SU-DHL-6 (cell line): ENCODE data around the gene OSGIN1.

Experiments
- EZH2phosphoT487 ChIP-seq: fragments of 200-600 bp; sonication (generic), shearing (Covaris generic); conservative IDR thresholded peaks from 2 replicates; pipeline ENCODE4 v1.6.1; 2018; ENCODE audit warnings: mild to moderate bottlenecking, antibody characterized with exemption, low read length, moderate library complexity, mixed read lengths
- TF ChIP-seq, protein P1 (sequence below): fragments of 200-600 bp; sonication (generic); IDR thresholded peaks from one replicate; pipeline ENCODE4 v1.5.1; 2017; ENCODE audit warnings: antibody characterized with exemption, mild to moderate bottlenecking, low read length, moderate library complexity; ENCODE audit not compliant: insufficient read depth, poor library complexity, severe bottlenecking

GRCh38 chr16:83964684-83965443 lies 11.8 kb downstream of the OSGIN1 start:
- TF ChIP-seq, protein P1, sequence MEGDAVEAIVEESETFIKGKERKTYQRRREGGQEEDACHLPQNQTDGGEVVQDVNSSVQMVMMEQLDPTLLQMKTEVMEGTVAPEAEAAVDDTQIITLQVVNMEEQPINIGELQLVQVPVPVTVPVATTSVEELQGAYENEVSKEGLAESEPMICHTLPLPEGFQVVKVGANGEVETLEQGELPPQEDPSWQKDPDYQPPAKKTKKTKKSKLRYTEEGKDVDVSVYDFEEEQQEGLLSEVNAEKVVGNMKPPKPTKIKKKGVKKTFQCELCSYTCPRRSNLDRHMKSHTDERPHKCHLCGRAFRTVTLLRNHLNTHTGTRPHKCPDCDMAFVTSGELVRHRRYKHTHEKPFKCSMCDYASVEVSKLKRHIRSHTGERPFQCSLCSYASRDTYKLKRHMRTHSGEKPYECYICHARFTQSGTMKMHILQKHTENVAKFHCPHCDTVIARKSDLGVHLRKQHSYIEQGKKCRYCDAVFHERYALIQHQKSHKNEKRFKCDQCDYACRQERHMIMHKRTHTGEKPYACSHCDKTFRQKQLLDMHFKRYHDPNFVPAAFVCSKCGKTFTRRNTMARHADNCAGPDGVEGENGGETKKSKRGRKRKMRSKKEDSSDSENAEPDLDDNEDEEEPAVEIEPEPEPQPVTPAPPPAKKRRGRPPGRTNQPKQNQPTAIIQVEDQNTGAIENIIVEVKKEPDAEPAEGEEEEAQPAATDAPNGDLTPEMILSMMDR: no peak
- no peak for TF ChIP-seq EZH2phosphoT487
